Activated CD4-positive, CD25-positive, alpha-beta regulatory T cell (primary cell): ENCODE results near the gene TFDP2.

ENCODE experiments used
- DNase-seq, 4 experiments: peaks; one replicate each; lab custom pipeline; 2025; lab: John Stamatoyannopoulos, UW

Gene TFDP2

DNA sequence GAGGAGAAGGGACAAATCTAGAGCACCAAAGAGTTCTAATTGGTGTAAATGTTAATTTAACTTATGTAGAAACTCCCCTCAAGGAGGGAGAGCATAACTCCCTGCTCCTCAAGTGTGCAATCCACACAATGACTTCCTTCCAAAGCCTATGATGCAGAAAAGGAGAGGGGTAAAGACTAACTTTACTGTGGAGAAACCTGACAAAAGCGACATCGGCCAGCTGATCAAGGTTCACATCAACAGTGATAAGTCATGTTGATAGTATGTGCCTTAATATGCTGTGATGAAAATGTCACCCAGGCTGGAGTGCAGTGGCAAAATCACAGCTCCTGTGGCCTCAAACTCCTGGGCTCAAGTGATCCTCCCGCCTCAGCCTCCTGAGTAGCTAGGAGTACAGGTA, 76.5 kb downstream of the TFDP2 start:
- no peak for DNase-seq

DNA sequence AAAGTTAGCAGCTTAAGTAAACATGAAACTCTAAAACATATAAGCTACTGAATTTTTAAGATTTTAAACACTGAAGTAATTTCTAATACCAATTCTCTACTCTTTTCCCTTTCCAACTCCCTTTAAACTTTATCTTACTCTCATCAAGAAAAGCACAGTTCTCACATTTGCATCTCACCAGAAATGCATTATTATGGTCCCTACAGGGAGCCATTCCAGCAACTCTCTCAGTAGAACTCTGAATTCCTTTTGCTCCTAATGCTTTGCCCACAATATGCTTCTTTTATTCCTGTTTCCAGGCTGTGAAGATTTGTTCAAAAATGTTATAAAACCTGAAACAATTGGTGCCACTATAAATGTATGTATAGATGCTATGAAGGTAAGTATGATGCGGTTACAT, 83.4 kb downstream of the TFDP2 start:
- no peak for DNase-seq

DNA sequence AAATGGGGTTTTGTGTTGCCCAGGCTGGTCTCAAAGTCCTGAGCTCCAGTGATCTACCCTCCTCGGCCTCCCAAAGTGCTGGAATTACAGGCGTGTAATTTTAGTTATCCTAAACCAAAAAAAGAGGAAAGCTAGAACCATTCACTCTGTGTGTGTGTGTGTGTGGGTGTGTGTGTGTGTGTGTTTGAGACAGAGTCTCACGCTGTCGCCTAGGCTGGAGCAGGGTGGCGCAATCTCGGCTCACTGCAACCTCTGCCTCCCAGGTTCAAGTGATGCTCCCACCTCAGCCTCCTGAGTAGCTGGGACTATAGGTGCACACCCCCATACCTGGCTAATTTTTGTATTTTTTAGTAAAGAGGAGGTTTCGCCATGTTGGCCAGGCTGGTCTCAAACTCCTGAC, 84.0 kb downstream of the TFDP2 start:
- no peak for DNase-seq

DNA sequence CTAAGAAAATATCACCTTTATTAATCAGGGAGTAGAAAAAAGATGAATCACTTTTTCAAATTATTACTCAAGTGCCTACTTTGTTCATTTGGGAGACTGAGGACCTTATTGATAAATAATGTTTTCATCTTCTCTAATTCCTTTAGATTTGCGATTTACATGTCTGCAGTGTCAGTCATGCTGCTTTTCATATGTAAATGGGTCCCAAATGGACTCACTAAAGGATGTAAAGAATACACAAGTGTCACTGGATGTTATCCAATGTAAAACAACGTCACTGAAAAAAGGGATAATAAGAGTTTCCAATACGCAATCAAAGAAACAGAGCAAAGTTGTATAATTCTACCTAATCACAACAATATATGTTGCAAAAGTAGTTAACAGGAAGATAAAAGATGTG, 84.9 kb downstream of the TFDP2 start:
- no peak for DNase-seq

DNA sequence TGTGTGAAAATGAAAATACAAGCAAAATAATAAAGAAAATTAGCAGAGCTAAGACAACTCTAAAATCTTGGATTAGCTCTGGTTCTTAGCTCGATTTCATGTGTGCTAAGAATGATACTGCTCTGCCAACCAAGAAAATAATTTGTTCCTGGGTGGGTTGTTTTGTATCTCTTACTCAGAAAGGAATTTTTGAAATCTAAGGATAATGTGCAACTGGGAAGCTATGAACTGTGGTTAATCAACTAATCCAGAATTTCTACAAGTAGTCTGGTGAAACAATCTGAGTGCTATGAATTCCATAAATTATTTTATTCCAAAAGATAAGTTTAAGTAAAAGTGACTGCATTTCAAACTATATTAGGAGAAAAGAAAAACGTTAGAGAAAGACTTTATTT, 92.0 kb downstream of the TFDP2 start:
- DNase-seq = no peak

DNA sequence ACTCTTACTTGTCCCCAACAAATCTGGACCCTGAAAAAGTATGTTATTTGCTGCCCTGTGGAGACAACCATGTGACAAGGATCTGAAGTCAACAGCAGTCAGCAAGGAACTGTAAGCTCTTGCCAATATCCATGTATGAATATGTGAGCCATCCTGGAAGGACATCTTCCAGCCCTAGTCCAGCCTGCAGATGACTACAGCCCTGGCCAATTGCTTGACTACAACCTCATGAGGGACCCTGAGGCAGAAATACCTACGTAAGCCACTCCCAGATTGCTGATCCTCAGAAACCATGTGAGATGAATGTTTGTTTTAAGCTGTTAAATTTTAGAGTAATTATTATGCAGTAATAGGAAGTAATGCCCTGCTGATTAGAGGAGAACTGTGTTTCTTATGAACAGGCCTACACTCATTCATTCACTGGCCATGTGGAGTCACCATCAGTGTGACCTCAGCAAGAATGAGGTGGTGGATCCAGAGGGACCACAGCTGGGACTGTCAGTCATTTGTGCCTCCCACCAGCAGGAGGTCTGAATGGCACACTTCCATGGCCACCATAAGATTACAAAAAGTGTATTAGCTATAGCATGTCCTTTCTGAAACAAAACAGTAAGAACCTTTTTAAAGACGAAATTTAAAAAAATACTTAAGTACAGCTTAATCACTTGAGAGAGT, 92.6 kb downstream of the TFDP2 start:
- DNase-seq = no peak

DNA sequence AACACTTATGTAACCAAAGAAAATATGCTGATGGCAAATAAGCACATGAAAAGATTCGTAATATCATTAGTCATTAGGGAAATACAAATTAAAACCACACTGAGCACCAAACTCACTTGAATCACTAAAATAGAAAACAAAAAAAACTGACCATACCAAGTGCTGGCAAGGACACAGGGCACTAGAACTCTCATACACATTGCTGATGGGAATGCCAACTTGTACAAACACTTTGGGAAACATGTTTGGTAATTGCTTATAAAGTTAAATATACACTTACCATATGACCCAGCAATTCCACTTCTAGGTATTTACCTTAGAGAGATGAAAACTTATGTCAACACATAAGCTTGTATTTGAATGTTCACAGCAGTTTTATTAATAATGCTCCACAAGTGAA, 95.5 kb downstream of the TFDP2 start:
- no peak for DNase-seq

DNA sequence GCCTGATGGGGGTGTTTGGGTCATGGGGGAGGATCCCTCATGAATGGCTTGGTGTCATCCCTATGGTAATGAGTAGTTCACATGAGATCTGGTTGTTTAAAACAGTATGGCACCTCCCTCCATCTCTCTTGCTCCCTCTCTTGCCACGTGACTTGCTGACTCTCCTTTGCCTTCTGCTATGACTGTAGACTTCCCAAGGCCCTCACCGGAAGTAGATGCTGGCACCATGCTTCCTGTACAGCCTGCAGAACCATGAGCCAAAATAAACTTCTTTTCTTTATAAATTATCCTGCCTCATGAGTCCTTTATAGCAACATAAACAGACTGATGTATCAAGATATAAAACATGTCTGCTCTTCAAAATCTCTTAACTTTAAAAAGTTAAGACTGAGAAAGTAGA, 96.1 kb downstream of the TFDP2 start:
- DNase-seq = no peak

DNA sequence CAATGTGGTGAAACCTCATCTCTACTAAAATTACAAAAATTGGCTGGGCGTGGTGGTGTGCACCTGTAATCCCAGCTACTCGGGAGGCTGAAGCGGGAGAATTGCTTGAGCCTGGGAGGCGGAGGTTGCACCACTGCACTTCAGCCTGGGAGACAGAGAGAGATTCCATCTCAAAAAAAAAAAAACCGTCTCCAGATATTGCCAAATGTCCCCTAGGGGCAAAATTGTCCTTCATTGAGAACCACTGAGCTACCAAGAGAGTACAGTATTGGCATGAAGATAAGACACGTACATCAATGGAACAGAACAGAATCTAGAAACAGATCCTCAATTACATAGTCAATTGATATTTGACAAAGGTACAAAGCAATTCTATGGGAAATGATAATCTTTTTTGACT, 98.0 kb downstream of the TFDP2 start:
- DNase-seq = no peak

DNA sequence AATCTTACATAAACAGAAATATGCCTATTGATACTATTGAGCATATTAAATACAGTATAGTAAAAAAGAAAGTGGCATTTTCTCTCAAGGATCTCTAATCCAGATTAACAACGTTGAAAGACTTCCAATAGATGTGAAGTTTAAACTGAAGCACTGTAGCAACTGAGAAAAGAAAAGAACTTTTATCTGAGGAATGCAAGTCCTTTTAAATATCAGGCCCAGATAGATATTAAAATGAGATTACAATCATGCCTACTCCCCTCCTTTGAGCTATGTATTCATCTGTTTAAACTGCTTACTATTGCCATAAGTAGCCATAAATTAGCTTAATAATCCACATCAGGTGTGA, 102.3 kb downstream of the TFDP2 start:
- DNase-seq = no peak

DNA sequence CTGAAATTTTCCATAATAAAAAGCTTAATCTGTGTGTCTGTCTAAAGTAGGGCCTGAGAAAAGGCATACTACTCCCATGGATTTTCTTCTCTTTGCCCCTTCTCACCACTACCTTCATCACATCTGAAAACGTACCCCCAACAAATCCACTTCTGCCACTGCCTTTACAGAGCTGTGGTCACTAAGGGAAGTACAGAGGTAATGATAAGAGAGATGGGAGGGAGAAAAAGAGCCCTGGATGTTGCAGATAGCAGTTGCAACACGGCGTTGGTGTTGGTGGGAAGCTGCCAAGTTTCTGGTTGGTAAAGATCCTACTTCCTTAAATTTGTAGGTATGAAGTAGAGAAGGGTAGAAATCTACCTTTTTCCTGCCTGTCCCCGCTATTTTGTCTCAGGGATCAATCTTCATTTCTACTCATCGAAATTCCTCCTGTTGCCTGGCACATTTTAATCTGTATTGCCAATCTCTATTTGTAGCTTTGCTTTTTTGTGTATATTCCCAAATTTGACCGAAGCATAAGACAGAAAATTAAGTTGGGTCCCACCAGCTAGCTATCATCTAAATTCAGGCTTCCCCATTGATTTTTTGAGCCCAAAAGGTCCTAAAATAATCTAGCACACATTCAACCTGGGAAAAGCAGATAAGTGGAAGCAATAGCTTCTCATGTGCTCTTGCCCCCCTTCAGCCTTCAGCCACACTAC, 102.9 kb downstream of the TFDP2 start:
- no peak for DNase-seq

DNA sequence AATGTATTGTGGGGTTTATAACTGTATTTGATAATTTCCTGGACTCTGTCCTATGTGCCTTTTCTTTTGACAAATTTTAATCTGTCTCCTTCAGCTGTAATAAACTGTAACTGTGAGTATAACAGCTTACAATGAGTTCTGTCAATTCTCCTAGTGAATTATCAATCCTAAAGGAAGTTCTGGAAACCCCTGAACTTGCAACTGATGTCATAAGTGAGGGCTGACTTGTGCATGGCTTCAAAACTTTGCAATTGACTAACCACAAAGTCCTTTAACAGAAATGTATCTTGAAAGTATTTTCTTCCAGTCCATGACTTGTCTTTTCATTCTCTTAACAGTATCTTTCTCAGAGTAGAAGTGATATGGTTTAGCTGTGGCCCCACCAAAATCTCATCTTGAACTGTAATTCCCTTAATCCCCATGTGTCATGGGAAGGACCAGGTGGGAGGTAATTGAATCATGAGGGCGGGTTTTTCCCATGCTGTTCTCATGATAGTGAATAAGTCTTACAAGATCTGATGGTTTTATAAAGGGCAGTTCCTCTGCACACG, 108.3 kb downstream of the TFDP2 start:
- no peak for DNase-seq

DNA sequence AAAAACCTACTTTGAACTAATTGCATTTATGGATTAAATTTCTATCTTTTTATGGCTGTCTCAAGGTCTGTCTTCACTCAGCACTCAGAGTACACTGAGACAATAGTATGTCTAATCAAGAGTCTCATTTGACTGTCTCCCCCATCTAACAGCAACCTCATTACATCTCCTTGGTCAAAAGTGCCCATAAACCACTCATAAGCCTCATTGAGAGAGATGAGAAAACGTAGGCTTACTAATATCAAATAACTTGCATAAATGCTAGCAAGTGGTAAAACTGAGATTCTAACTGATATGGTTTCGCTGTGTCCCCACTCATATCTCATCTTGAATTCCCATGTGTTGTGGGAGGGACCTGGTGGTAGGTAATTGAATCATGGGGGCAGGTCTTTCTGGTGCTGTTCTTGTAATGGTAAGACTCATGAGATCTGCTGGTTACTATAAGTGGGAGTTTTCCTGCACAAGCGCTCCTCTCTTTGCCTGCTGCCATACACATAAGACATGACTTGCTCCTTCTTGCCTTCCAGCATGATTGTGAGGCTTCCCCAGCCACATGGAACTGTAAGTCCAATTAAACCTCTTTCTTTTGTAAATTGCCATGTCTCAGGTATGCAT, 113.9 kb downstream of the TFDP2 start:
- no peak for DNase-seq

DNA sequence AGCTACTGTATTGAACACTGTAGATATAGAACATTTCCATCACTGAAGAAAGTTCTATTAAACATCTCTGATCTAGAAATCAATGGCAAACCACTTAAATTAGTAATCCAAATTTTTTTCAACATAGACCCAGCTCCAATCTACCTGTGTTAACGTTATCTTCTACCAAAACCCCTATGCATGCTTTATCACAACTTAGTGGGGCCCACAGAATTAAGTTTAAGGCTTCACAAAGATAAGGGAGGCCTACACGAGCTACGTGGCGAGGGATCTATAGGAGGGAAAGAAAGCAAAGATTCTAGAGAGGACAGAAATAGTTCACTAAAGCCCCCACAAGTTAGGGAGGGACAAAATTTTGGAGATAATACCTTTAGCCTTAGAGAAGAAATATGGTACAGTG, 116.1 kb downstream of the TFDP2 start:
- no peak for DNase-seq

DNA sequence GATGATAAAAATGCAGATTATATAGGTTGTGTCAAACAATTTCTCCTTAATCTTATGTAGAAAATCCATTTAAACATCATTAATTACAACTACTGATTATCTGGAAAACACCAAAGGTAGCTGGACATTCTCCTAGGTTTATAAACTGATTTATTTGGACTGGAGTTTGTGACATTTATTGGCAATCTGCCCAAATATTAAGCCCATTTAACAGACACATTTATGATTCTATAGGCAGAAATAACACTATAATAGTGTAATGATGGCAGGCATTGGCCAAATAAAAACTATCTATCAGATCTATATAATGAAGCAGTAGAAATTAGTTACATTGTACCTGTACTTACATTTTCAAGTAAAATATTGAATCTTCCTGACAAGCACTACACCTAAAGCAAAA, 117.8 kb downstream of the TFDP2 start:
- no peak for DNase-seq

DNA sequence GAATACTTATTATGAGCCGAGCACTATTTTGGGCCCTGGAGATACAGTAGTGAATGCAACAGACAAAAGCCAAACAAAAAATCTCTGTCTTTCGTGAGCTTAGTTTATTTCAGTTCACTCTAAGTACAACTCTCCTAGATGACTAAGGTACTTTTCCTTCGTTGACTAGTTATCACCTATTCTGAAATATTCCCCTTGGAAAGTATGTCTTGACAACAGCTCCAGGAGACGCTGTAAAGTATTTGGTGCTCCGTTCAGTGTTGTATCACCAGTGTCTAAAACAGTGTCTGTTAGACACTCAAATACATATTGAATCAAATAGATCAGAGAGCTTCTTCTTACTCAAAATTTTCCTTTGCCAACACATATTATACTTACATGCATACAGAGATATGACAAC, 119.6 kb downstream of the TFDP2 start:
- DNase-seq = no peak

DNA sequence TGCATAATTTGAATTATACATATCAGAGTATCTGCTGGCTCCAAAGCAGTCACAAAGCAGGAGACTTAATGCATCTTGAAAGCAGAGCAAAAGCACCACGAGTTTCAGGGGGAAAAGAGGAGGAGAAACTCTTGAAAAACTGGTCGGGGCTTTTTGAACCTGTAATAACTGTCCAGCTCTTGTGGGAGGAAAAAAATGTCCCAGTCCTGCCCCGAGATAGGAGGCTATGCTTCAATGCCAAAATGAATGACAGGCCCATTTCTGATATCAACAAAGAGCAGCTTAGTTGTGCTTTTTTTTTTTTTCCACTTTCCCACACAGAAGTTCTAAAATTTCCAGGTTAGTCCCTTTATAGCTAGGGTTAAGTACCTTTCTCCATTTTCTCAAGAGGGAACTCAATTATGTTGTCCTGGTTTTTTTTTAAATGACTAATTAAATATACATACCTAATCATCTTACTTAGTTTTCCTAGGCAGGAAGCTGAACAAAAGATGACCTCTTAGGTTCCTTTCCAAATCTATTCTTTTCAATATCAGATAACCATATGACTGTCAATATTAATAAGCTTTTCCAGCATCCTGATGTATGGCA, 120.2 kb downstream of the TFDP2 start:
- no peak for DNase-seq

DNA sequence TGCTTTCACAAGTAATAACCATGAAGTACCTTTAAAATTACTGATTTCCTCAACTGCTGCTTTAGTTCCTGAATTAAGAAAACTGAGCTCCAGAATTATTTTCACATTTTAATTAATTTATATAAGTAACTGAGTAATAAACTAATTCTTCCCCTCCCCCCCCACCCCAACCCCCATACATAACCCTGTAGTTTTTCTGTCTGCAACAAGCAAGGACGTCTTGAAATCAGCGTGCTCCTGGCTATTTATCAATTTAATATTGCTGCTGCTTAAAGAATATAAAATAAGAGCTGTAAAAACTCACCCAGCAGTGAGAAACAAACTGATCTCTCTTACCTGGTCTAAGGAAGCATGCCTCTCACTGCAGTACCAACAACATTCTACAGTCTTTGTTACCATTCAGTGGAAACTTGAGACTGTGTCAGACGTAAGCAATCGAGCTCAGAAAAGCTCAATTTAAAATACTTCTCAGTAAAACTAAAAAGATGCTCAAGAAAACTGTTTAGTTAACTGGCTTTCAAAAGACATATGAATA, 121.0 kb downstream of the TFDP2 start:
- no peak for DNase-seq

DNA sequence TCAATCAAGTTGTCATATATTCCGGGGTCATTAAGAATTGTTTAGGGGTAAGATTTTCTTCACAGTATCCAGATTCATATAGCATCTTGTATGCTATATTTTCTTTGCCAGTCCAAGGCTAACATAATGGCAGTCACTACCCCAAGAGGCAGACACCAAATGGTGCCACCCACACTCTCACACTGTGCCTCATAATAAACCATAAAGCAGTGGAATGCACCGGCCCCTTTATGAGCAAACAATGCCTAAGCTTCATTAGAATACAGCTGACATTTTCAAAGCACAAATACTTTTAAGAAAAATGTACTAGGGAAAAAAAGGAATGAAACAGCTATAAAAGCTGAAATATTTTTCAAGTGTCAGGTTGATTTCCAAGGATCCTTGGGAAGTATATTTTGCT, 121.6 kb downstream of the TFDP2 start:
- DNase-seq = no peak

DNA sequence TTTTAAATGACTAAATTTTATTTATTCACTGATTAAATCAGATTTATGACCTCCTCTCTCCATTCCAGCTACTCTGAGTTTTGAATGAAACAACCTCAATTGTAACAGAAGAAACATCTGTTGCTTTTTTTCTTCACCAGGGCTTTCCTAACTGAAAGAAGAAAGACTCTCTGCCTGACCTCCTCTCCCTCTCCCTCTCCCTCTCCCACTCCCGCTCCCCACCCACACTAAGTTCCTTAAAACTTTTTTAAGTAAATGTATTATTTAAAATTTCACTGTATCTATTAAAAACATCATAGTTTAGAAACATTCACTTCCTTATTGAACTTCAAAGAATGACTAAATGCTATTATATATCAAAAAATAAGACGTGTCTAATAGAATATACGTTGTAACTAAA, 122.0 kb downstream of the TFDP2 start:
- DNase-seq = no peak

DNA sequence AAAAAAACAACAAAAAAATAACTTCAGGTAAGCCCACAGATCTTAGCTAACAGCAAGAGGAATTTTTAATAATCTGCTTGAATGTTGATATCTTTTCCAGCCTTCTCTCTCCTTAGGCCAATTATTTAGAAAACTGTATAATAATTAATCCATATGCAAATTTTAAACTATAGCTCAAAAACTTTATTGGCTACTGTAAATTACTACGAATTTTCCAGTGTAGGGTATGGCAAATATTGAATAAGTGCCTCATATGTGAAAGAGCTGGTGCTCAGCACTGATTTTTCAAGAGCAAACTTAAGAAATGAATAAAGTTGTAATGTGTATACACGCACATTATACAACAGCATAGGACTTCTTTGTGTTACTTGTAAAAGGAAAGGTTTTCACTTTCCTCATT, 123.0 kb downstream of the TFDP2 start:
- DNase-seq = no peak

DNA sequence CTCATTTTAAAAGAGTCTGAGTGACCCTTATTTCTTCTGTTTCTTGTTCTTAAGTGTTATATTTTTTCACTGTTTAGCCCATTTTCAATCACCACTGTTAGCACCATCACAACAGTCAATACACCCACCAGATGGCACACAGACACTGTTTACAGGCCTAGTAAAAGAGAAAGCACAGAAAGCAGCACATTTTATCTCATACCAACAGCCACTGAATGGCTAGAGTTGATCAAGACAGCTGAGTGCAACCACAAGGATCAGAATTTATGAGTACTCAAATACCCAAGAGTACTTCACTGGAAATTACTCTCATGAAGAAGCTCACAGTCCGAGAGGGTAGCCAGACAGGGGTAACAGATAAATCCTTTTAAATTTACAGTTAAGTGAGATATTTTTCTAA, 127.0 kb downstream of the TFDP2 start:
- no peak for DNase-seq

DNA sequence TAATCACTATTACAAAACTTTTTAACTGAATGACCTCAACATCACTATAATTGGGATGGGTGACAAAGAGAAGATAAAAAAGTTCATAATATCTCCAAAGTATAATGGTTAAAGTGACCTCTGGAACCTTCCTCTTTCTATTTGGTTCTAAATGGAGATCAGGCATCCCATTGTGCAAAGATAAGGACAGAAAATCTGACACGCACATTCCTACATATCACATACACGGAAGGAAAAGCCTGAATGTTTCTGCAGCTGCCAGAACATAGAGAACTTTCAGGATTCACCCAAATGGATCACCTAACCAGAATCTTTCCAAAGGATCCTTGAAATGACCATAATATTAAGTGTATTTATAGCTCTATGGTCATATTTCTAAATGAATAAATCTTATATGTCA, 128.2 kb downstream of the TFDP2 start:
- DNase-seq = no peak
